H1 (cell line): ENCODE measurements around the gene DHRS1. TPM values are rescaled to one million over a fixed set of nuclear protein-coding genes. Genes with fewer than 3 reads are reported as not detected.

ENCODE experiments used
- CTCF ChIA-PET: fragments of 300-600 bp; sonication (Branson Sonifier 250); formaldehyde crosslinking; loops from one replicate; lab custom pipeline; 2021; ENCODE audit not compliant: partially characterized antibody; lab: Charles Lee
- POLR2A ChIA-PET: fragments of 300-600 bp; sonication (Branson Sonifier 250); formaldehyde crosslinking; loops from one replicate; lab custom pipeline; 2021; ENCODE audit warnings: inconsistent platforms; ENCODE audit not compliant: partially characterized antibody; lab: Charles Lee
- DNase-seq, 2 experiments: peaks; one replicate each; pipeline versions ENCODE4 v3.0.0 to v3.0.0-alpha.2; 2010 to 2022; ENCODE audit warnings: low spot score in 2 of 2, low read depth in 1 of 2, mixed read lengths in 1 of 2
- FAIRE-seq: peaks from 2 replicates; lab custom pipeline; 2011; peaks lifted over from hg19 to GRCh38; lab: Jason Lieb, UNC
- H2AFZ ChIP-seq: 2 replicates; pipeline ENCODE4 v1.8.1; 2012; ENCODE audit warnings: low read length, inconsistent platforms
- H2AK5ac ChIP-seq: 2 replicates; pipeline ENCODE4 v1.6.1; 2013; ENCODE audit warnings: low read depth, low read length
- H2BK120ac ChIP-seq: replicated peaks from 2 replicates; pipeline ENCODE3; 2013; ENCODE audit warnings: low read depth, low read length, inconsistent platforms
- H2BK12ac ChIP-seq: 2 replicates; pipeline ENCODE4 v1.6.1; 2013; ENCODE audit warnings: low read depth, low read length
- H2BK15ac ChIP-seq: 2 replicates; pipeline ENCODE4 v1.6.1; 2013; ENCODE audit warnings: low read length
- H2BK20ac ChIP-seq: 2 replicates; pipeline ENCODE4 v1.6.1; 2013; ENCODE audit warnings: low read length
- H2BK5ac ChIP-seq: 2 replicates; pipeline ENCODE4 v1.6.1; 2013; ENCODE audit warnings: low read depth, low read length
- H3K14ac ChIP-seq: 2 replicates; pipeline ENCODE4 v1.6.1; 2013; ENCODE audit warnings: inconsistent platforms; ENCODE audit not compliant: insufficient read length
- H3K18ac ChIP-seq: 2 replicates; pipeline ENCODE4 v1.6.1; 2013; ENCODE audit warnings: low read length; ENCODE audit errors: extremely low read depth
- H3K23ac ChIP-seq: 2 replicates; pipeline ENCODE4 v1.6.1; 2013; ENCODE audit warnings: inconsistent platforms; ENCODE audit not compliant: insufficient read length
- H3K23me2 ChIP-seq: 2 replicates; pipeline ENCODE4 v1.6.1; 2013; ENCODE audit warnings: low read depth, low read length
- H3K27ac ChIP-seq: 2 replicates; pipeline ENCODE4 v1.6.1; 2011; ENCODE audit warnings: low read depth, low read length, inconsistent platforms
- H3K27me3 ChIP-seq, 4 experiments: replicated peaks in 1 of 4; 1 replicate in 1 of 4; 2 replicates in 3 of 4; pipeline versions ENCODE4 v1.6.1 to v1.8.1; 2011 to 2013; ENCODE audit warnings: low read length in 3 of 4, mild to moderate bottlenecking in 3 of 4, inconsistent platforms in 2 of 4, mixed read lengths in 2 of 4, moderate library complexity in 1 of 4; ENCODE audit not compliant: control insufficient read depth in 3 of 4, insufficient read depth in 3 of 4; ENCODE audit errors: extremely low read depth in 1 of 4
- H3K36me3 ChIP-seq, 4 experiments: 2 replicates each; pipeline versions ENCODE4 v1.6.1 to v1.8.1; 2011 to 2013; ENCODE audit warnings: mild to moderate bottlenecking in 4 of 4, low read length in 3 of 4, moderate library complexity in 2 of 4, control low read depth in 1 of 4, inconsistent platforms in 1 of 4; ENCODE audit not compliant: insufficient read depth in 4 of 4, control insufficient read depth in 2 of 4
- H3K4ac ChIP-seq: replicated peaks from 2 replicates; pipeline ENCODE3; 2013; ENCODE audit warnings: low read length, low read depth, mixed read lengths, inconsistent platforms; ENCODE audit not compliant: insufficient read length
- H3K4me1 ChIP-seq, 4 experiments: replicated peaks in 1 of 4; 1 replicate in 1 of 4; 2 replicates in 3 of 4; pipeline versions ENCODE4 v1.6.1 to v1.8.1; 2011 to 2013; ENCODE audit warnings: low read length in 3 of 4, inconsistent platforms in 2 of 4, mixed read lengths in 1 of 4; ENCODE audit not compliant: insufficient read depth in 4 of 4, control insufficient read depth in 3 of 4
- H3K4me2 ChIP-seq, 2 experiments: 2 replicates each; pipeline versions ENCODE4 v1.6.1 to v1.8.1; 2011 to 2013; ENCODE audit warnings: low read depth in 2 of 2, low read length in 2 of 2, control low read depth in 1 of 2, inconsistent platforms in 1 of 2, mild to moderate bottlenecking in 1 of 2; ENCODE audit not compliant: insufficient read depth in 1 of 2
- H3K4me3 ChIP-seq, 4 experiments: fragments of 200-600, 300-600 bp in 1 of 4; sonication (generic), shearing (Covaris generic), sonication (Bioruptor Twin) in 1 of 4; 2 replicates each; pipeline versions ENCODE4 v1.5.1 to v1.8.1; 2011 to 2016; ENCODE audit warnings: low read length in 4 of 4, low read depth in 3 of 4, control low read depth in 2 of 4, inconsistent platforms in 2 of 4, mild to moderate bottlenecking in 2 of 4, mixed read lengths in 1 of 4, moderate library complexity in 1 of 4; ENCODE audit not compliant: insufficient read depth in 2 of 4; ENCODE audit errors: extremely low read depth in 1 of 4
- H3K56ac ChIP-seq: replicated peaks from 2 replicates; pipeline ENCODE3; 2013; ENCODE audit warnings: low read depth, mild to moderate bottlenecking, mixed read lengths, low read length, inconsistent platforms; ENCODE audit not compliant: insufficient read length
- H3K79me1 ChIP-seq: 2 replicates; pipeline ENCODE4 v1.6.1; 2013; ENCODE audit warnings: low read depth, low read length, control low read depth
- H3K79me2 ChIP-seq, 2 experiments: 2 replicates each; pipeline versions ENCODE4 v1.6.1 to v1.8.1; 2012 to 2013; ENCODE audit warnings: low read length in 2 of 2, mild to moderate bottlenecking in 2 of 2, inconsistent platforms in 1 of 2; ENCODE audit not compliant: insufficient read depth in 2 of 2, control insufficient read depth in 1 of 2
- H3K9ac ChIP-seq, 4 experiments: replicated peaks in 1 of 4; 1 replicate in 1 of 4; 2 replicates in 3 of 4; pipeline versions ENCODE4 v1.6.1 to v1.8.1; 2011 to 2013; ENCODE audit warnings: low read depth in 3 of 4, low read length in 3 of 4, control low read depth in 2 of 4, mild to moderate bottlenecking in 2 of 4, moderate library complexity in 2 of 4, inconsistent platforms in 1 of 4; ENCODE audit errors: extremely low read depth in 1 of 4
- H3K9me3 ChIP-seq, 2 experiments: 2 replicates each; pipeline versions ENCODE4 v1.6.1 to v1.8.1; 2012 to 2013; ENCODE audit warnings: mild to moderate bottlenecking in 2 of 2, moderate library complexity in 2 of 2, control low read depth in 1 of 2, inconsistent platforms in 1 of 2, low read depth in 1 of 2, low read length in 1 of 2, mixed read lengths in 1 of 2; ENCODE audit not compliant: insufficient read depth in 2 of 2
- H4K20me1 ChIP-seq, 2 experiments: replicated peaks in 1 of 2; 2 replicates each; pipeline versions ENCODE3 to v1.8.1; 2011 to 2013; ENCODE audit warnings: inconsistent platforms in 2 of 2, low read length in 2 of 2, mild to moderate bottlenecking in 1 of 2; ENCODE audit not compliant: insufficient read depth in 2 of 2, control insufficient read depth in 1 of 2
- H4K5ac ChIP-seq: 2 replicates; pipeline ENCODE4 v1.6.1; 2013; ENCODE audit warnings: low read length, low read depth, mixed read lengths, inconsistent platforms; ENCODE audit not compliant: insufficient read length
- H4K8ac ChIP-seq: 2 replicates; pipeline ENCODE4 v1.8.0; 2013; ENCODE audit warnings: mild to moderate bottlenecking, moderate library complexity, low read length, inconsistent platforms; ENCODE audit not compliant: insufficient read depth; ENCODE audit errors: extremely low read depth
- H4K91ac ChIP-seq: replicated peaks from 2 replicates; pipeline ENCODE3; 2013; ENCODE audit warnings: low read length, mixed read lengths, inconsistent platforms; ENCODE audit not compliant: insufficient read length
- E2F6 ChIP-seq: IDR thresholded peaks from 2 replicates; pipeline ENCODE4 v1.6.1; 2012; ENCODE audit warnings: inconsistent platforms
- EZH2 ChIP-seq: fragments of 200-600 bp; sonication (generic); IDR thresholded peaks from 2 replicates; pipeline ENCODE4 v1.7.1; 2012; ENCODE audit warnings: low read depth, mild to moderate bottlenecking, moderate library complexity, low read length, inconsistent platforms; ENCODE audit not compliant: severe bottlenecking
- PHF8 ChIP-seq: fragments of 200-600 bp; sonication (generic); conservative IDR thresholded peaks from 2 replicates; pipeline ENCODE4 v1.7.1; 2012; ENCODE audit warnings: low read depth, mild to moderate bottlenecking, inconsistent platforms, low read length, moderate library complexity
- SAP30 ChIP-seq: fragments of 300-600 bp; sonication (generic); IDR thresholded peaks from 2 replicates; pipeline ENCODE4 v1.7.1; 2012; ENCODE audit warnings: low read length, moderate library complexity, mild to moderate bottlenecking, inconsistent platforms; ENCODE audit not compliant: insufficient read depth, insufficient replicate concordance
- SP1 ChIP-seq: IDR thresholded peaks from 2 replicates; pipeline ENCODE4 v1.6.1; 2011; ENCODE audit warnings: low read depth, low read length
- ZNF274 ChIP-seq: IDR thresholded peaks from 2 replicates; pipeline ENCODE4 v1.7.0; 2012; ENCODE audit warnings: low read length, borderline replicate concordance; ENCODE audit errors: extremely low read depth
- WGBS, 2 experiments: shearing (Covaris generic) in 1 of 2; methylation state at CpG; one replicate each; pipeline versions ENCODE4 v1.1.6 to v1.1.7; 2013 to 2015; ENCODE audit warnings: low lambda C conversion rate in 2 of 2, mixed read lengths in 2 of 2, inconsistent platforms in 1 of 2, low coverage in 1 of 2, missing lambda C conversion rate in 1 of 2; ENCODE audit not compliant: insufficient replicate concordance in 2 of 2, insufficient coverage in 1 of 2, insufficient read length in 1 of 2; ENCODE audit errors: extremely low coverage in 1 of 2, missing lambda C conversion rate in 1 of 2; 5-methylcytosine and 5-hydroxymethylcytosine counted together
- polyA plus RNA-seq, 7 experiments: library from polyadenylated mRNA; depleted of rRNA in 3 of 7; stranded (reverse) in 5 of 7; unstranded in 2 of 7; fragments of >200 nt in 5 of 7; fragments of 200-250 nt in 2 of 7; gene quantifications; 1 replicate in 5 of 7; 2 replicates in 1 of 7; 4 replicates in 1 of 7; pipeline versions ENCODE4 v1.2.1 to v1.2.3, GENCODE V29; 2011 to 2013; ENCODE audit warnings: missing spikeins in 2 of 7, mixed read lengths in 2 of 7
- total RNA-seq: library from RNA; stranded (reverse); fragmentation: NEBNext Ultra II Directional; extraction: Animal tissue kit (Norgen Biotek cat#: 25700); gene quantifications from 2 replicates; pipeline ENCODE4 v1.2.1, GENCODE V29; 2021

Gene DHRS1
- total and polyA plus RNA-seq, 2 of the 8 experiments (the other 6 are each of a cell fraction or from before 2014, with no cell fraction given): 8.8 to 31.7 TPM

GRCh38 chr14:24308342-24309124 is 9.0 kb upstream of the DHRS1 start:
- no peak overlapping the region for H3K9ac ChIP-seq
- POLR2A ChIA-PET: interaction anchor here (0.8 to 3.0 kb wide), 16 partner anchors 10 to 223 kb away, joined by 3 to 18 read pairs (median 4); partner anchors contain the start of genes ADCY4, DHRS1, MDP1 and NOP9
- H3K14ac ChIP-seq: no peak overlapping the region
- H3K27me3 ChIP-seq: no peaks in the 10 kb centered on the region
- H3K4me3 ChIP-seq: no peak overlapping the region
- no peak overlapping the region for H4K8ac ChIP-seq
- H3K36me3 ChIP-seq: peaks cover 18 to 32% (median 23%) of the 10 kb centered on the region in 4 experiments
- no peak overlapping the region for H2BK20ac ChIP-seq
- FAIRE-seq: no peak
- no peak overlapping the region for H2BK12ac ChIP-seq
- no peaks in the 10 kb centered on the region for H3K79me1 ChIP-seq
- H3K4me2 ChIP-seq: no peak overlapping the region
- H4K20me1 ChIP-seq: peaks cover 2 to 6% of the 10 kb centered on the region in 2 experiments
- H2BK5ac ChIP-seq: no peak overlapping the region
- H4K91ac ChIP-seq: no peak overlapping the region
- no peak overlapping the region for H4K5ac ChIP-seq
- no peak overlapping the region for H3K56ac ChIP-seq
- H3K23ac ChIP-seq: no peak overlapping the region
- no peak overlapping the region for H3K18ac ChIP-seq
- H3K4me1 ChIP-seq: no peaks in the 10 kb centered on the region
- H3K27ac ChIP-seq: no peak overlapping the region
- DNase-seq: no peak
- CTCF ChIA-PET: interaction anchor here (0.6 to 15.8 kb wide), 43 partner anchors 9 to 819 kb away, joined by 3 to 173 read pairs (median 5); partner anchors contain the start of genes ADCY4, CBLN3, CHMP4A and DHRS1
- no peak overlapping the region for H2AK5ac ChIP-seq
- no peaks in the 10 kb centered on the region for H3K9me3 ChIP-seq
- no peak overlapping the region for H3K4ac ChIP-seq
- H3K79me2 ChIP-seq: no peaks in the 10 kb centered on the region
- no peak overlapping the region for H2BK15ac ChIP-seq
- 92% methylated on average over 7 of the region's 7 CpGs; no CpG with 5 or more reads in 1 of the 2 experiments for WGBS, 2 experiments
- no peak for TF ChIP-seq EZH2
- TF ChIP-seq E2F6: no peak
- no peak for TF ChIP-seq SAP30
- TF ChIP-seq PHF8: no peak
- TF ChIP-seq ZNF274: no peak
- no peak for TF ChIP-seq SP1
- peaks cover 1% of the 10 kb centered on the region; the same call in 1 of the 2 replicates for H3K23me2 ChIP-seq
- no peak overlapping the region for H2BK120ac ChIP-seq
- H2AFZ ChIP-seq: no peak overlapping the region
